ENCODE results near the gene NUDT21.

DNA sequence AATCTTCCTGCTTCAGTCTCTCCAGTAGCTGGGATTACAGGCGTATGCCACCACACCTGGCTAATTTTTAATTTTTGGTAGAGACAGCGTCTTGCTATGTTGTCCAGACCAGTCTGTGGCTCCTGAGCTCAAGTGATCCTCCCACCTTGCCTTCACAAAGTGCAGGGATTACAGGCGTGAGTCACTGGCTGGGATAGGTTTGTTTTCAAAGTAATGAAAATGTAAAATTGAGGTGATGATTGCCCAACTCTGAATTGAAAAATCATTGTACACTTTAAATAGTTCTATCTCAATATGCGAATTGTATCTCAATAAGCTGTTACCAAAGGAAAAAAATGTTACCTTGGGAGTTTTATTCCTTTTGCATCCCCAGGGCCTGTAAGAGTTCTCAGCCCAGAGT, 24.5 kb downstream of the NUDT21 start:
- TF ChIP-seq, protein P1, sequence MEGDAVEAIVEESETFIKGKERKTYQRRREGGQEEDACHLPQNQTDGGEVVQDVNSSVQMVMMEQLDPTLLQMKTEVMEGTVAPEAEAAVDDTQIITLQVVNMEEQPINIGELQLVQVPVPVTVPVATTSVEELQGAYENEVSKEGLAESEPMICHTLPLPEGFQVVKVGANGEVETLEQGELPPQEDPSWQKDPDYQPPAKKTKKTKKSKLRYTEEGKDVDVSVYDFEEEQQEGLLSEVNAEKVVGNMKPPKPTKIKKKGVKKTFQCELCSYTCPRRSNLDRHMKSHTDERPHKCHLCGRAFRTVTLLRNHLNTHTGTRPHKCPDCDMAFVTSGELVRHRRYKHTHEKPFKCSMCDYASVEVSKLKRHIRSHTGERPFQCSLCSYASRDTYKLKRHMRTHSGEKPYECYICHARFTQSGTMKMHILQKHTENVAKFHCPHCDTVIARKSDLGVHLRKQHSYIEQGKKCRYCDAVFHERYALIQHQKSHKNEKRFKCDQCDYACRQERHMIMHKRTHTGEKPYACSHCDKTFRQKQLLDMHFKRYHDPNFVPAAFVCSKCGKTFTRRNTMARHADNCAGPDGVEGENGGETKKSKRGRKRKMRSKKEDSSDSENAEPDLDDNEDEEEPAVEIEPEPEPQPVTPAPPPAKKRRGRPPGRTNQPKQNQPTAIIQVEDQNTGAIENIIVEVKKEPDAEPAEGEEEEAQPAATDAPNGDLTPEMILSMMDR (IDR thresholded peaks at IDR 0.05) = no peak
- no peak for TF ChIP-seq POLR2A (IDR thresholded peaks at IDR 0.05)
